ENCODE results near the gene TMEM52B.

The TMEM52B gene

DNA sequence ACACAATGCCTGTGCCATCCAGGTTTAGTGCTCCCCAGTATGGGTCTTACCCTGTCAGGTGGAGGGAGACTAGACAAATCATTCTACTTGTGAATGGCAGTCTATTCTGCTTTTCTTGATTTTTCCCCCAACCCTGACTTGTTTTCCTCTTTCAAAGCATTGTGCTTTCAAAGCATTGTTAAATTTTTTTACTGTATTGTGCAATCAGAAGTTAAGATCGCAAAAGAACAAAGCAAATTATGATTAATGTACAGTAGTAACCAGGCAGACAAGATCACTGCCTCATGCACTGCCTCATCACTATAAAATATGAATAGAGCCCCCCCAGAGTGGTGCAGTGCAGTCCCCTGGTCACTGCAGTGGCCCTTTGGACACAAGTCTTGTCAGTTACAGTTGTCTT is 47.9 kb downstream of the TMEM52B start:
- no peak overlapping the region for H3K4me2 ChIP-seq (ENCODE audit: insufficient read depth, low read length)
- ATAC-seq (ENCODE audit: insufficient read depth, low read depth): no peak

DNA sequence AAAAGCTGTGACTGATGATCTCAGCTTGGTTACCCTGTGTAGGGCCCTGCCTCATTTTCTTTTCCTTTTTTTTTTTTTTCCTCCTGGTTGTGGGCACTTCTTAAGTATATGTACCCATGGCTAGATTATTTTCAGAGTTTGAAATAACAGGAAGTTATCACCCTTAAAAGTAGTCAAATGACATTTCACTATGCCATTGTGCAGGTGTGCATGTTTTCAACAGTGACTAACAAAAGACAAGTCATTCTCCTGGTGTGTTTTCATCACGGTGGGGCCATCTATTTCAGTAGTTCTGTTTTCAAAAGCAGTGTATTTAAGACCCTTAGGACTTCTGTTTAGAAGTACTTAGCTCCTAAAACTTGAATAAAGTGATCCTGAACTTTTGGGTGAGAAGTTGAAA is 48.8 kb downstream of the TMEM52B start:
- no peak overlapping the region for H3K9ac ChIP-seq (ENCODE audit: low read depth, low read length)
- no peaks in the 10 kb centered on the region for H3K4me1 ChIP-seq (ENCODE audit: insufficient read depth, low read length)
- no peak for DNase-seq
- ATAC-seq (ENCODE audit: insufficient read depth, low read depth): no peak
- no peaks in the 10 kb centered on the region for H3K36me3 ChIP-seq (ENCODE audit: insufficient read depth, low read length)
- H3K9me3 ChIP-seq (ENCODE audit: insufficient read depth, low read length, severe bottlenecking): no peaks in the 10 kb centered on the region
- H2AFZ ChIP-seq (ENCODE audit: low read depth, low read length): no peak overlapping the region
- no peaks in the 10 kb centered on the region for H3K27me3 ChIP-seq (ENCODE audit: insufficient read depth, low read length, poor library complexity)
- no peaks in the 10 kb centered on the region for H4K20me1 ChIP-seq (ENCODE audit: insufficient read depth, low read length)
- no peak overlapping the region for H3K27ac ChIP-seq (ENCODE audit: low read length)
- no peak overlapping the region for H3K4me3 ChIP-seq (ENCODE audit: low read depth in 1 of 2, low read length in 2 of 2)
- H3K4me2 ChIP-seq (ENCODE audit: insufficient read depth, low read length): no peak overlapping the region
- no peaks in the 10 kb centered on the region for H3K79me2 ChIP-seq (ENCODE audit: insufficient read depth, low read length)
- no peak for TF ChIP-seq EZH2 (IDR thresholded peaks at IDR 0.05; ENCODE audit: borderline replicate concordance, low read depth, low read length, severe bottlenecking)
- TF ChIP-seq, protein P1, sequence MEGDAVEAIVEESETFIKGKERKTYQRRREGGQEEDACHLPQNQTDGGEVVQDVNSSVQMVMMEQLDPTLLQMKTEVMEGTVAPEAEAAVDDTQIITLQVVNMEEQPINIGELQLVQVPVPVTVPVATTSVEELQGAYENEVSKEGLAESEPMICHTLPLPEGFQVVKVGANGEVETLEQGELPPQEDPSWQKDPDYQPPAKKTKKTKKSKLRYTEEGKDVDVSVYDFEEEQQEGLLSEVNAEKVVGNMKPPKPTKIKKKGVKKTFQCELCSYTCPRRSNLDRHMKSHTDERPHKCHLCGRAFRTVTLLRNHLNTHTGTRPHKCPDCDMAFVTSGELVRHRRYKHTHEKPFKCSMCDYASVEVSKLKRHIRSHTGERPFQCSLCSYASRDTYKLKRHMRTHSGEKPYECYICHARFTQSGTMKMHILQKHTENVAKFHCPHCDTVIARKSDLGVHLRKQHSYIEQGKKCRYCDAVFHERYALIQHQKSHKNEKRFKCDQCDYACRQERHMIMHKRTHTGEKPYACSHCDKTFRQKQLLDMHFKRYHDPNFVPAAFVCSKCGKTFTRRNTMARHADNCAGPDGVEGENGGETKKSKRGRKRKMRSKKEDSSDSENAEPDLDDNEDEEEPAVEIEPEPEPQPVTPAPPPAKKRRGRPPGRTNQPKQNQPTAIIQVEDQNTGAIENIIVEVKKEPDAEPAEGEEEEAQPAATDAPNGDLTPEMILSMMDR (IDR thresholded peaks at IDR 0.05; ENCODE audit: borderline replicate concordance, extremely low read depth, low read length, poor library complexity, severe bottlenecking): no peak

More for the DNA sequence above, 47.9 kb downstream of the TMEM52B start:
- H2AFZ ChIP-seq (ENCODE audit: low read depth, low read length): no peak overlapping the region
- no peaks in the 10 kb centered on the region for H3K27me3 ChIP-seq (ENCODE audit: insufficient read depth, low read length, poor library complexity)
- H3K79me2 ChIP-seq (ENCODE audit: insufficient read depth, low read length): no peaks in the 10 kb centered on the region
- no peaks in the 10 kb centered on the region for H4K20me1 ChIP-seq (ENCODE audit: insufficient read depth, low read length)
- no peak overlapping the region for H3K9ac ChIP-seq (ENCODE audit: low read depth, low read length)
- no peak for DNase-seq
- no peak overlapping the region for H3K27ac ChIP-seq (ENCODE audit: low read length)
- no peak overlapping the region for H3K4me3 ChIP-seq (ENCODE audit: low read depth in 1 of 2, low read length in 2 of 2)
- H3K4me1 ChIP-seq (ENCODE audit: insufficient read depth, low read length): no peaks in the 10 kb centered on the region
- no peak for TF ChIP-seq EZH2 (IDR thresholded peaks at IDR 0.05; ENCODE audit: borderline replicate concordance, low read depth, low read length, severe bottlenecking)
- TF ChIP-seq, protein P1 (IDR thresholded peaks at IDR 0.05; ENCODE audit: borderline replicate concordance, extremely low read depth, low read length, poor library complexity, severe bottlenecking): no peak
- H3K36me3 ChIP-seq (ENCODE audit: insufficient read depth, low read length): no peaks in the 10 kb centered on the region
- H3K9me3 ChIP-seq (ENCODE audit: insufficient read depth, low read length, severe bottlenecking): no peaks in the 10 kb centered on the region

DNA sequence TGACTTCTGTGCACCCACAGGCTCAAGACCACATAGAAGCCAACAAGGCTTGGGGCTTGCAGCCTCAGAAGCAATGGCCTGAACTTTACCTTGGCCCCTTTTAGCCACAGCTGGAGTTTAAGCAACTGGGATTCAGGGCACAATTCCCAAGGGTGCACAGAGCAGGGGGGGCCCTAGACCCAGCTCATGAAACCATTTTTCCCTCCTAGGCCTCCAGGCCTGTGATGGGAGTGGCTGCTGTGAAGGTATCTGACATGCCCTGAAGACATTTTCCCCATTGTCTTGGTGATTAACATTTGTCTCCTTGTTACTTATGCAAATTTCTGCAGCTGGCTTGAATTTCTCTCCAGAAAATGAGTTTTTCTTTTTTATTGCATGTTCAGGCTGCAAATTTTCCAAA is 55.7 kb downstream of the TMEM52B start:
- peaks cover 13% of the 10 kb centered on the region for H3K9me3 ChIP-seq (ENCODE audit: insufficient read depth, low read length, severe bottlenecking)
- H3K79me2 ChIP-seq (ENCODE audit: insufficient read depth, low read length): no peaks in the 10 kb centered on the region
- ATAC-seq (ENCODE audit: insufficient read depth, low read depth) (no peak), DNase-seq (no peak)
- no peaks in the 10 kb centered on the region for H3K27me3 ChIP-seq (ENCODE audit: insufficient read depth, low read length, poor library complexity)
- H3K4me2 ChIP-seq (ENCODE audit: insufficient read depth, low read length): no peak overlapping the region
- H2AFZ ChIP-seq (ENCODE audit: low read depth, low read length): no peak overlapping the region
- H3K4me1 ChIP-seq (ENCODE audit: insufficient read depth, low read length): no peaks in the 10 kb centered on the region
- H3K36me3 ChIP-seq (ENCODE audit: insufficient read depth, low read length): no peaks in the 10 kb centered on the region
- TF ChIP-seq EZH2 (IDR thresholded peaks at IDR 0.05; ENCODE audit: borderline replicate concordance, low read depth, low read length, severe bottlenecking): no peak
- TF ChIP-seq, protein P1 (IDR thresholded peaks at IDR 0.05; ENCODE audit: borderline replicate concordance, extremely low read depth, low read length, poor library complexity, severe bottlenecking): no peak
- no peak overlapping the region for H3K4me3 ChIP-seq (ENCODE audit: low read depth in 1 of 2, low read length in 2 of 2)
- no peak overlapping the region for H3K27ac ChIP-seq (ENCODE audit: low read length)
- H4K20me1 ChIP-seq (ENCODE audit: insufficient read depth, low read length): no peaks in the 10 kb centered on the region
- no peak overlapping the region for H3K9ac ChIP-seq (ENCODE audit: low read depth, low read length)

All from DND-41 (cell line).